CD14-positive monocyte (primary cell): ENCODE data around the gene RFFL. TPM values are rescaled to one million over a fixed set of nuclear protein-coding genes. Genes with fewer than 3 reads are reported as not detected.

Experiments used
- DNase-seq, 3 donors: peaks; one replicate each; pipeline ENCODE4 v3.0.0-alpha.2; 2011 to 2022
- H2AFZ ChIP-seq: 2 replicates; pipeline ENCODE4 v1.6.0; 2012; ENCODE audit warnings: mild to moderate bottlenecking, low read depth, low read length, inconsistent platforms; ENCODE audit not compliant: insufficient read depth, poor library complexity, severe bottlenecking
- H3K27ac ChIP-seq, 2 donors: 1 replicate in 1 of 2; 2 replicates in 1 of 2; pipeline ENCODE4 v1.5.1; 2012 to 2013; ENCODE audit warnings: low read length in 2 of 2, control low read depth in 1 of 2, inconsistent platforms in 1 of 2, low read depth in 1 of 2, mild to moderate bottlenecking in 1 of 2
- H3K27me3 ChIP-seq, 2 donors: one replicate each; pipeline versions ENCODE4 v1.6.0 to v1.6.1; 2011 to 2013; ENCODE audit warnings: low read length in 2 of 2; ENCODE audit not compliant: control insufficient read depth in 2 of 2, insufficient read depth in 2 of 2
- H3K36me3 ChIP-seq, 2 donors: replicated peaks in 1 of 2; 1 replicate in 1 of 2; 2 replicates in 1 of 2; pipeline versions ENCODE4 v1.5.1 to v1.6.1; 2012 to 2013; ENCODE audit warnings: low read length in 2 of 2, control low read depth in 1 of 2, inconsistent platforms in 1 of 2, mild to moderate bottlenecking in 1 of 2; ENCODE audit not compliant: insufficient read depth in 2 of 2, control insufficient read depth in 1 of 2
- H3K4me1 ChIP-seq, 2 donors: 1 replicate in 1 of 2; 2 replicates in 1 of 2; pipeline versions ENCODE4 v1.5.1 to v1.6.1; 2012 to 2013; ENCODE audit warnings: low read length in 2 of 2, control low read depth in 1 of 2, inconsistent platforms in 1 of 2, mild to moderate bottlenecking in 1 of 2, moderate library complexity in 1 of 2; ENCODE audit not compliant: insufficient read depth in 2 of 2, control insufficient read depth in 1 of 2
- H3K4me2 ChIP-seq: replicated peaks from 2 replicates; pipeline ENCODE3; 2012; ENCODE audit warnings: low read length, moderate library complexity, mild to moderate bottlenecking; ENCODE audit not compliant: poor library complexity, severe bottlenecking; ENCODE audit errors: extremely low read depth
- H3K4me3 ChIP-seq, 3 experiments: fragments of 200-600 bp in 1 of 3; sonication (generic) in 1 of 3; replicated peaks in 1 of 3; 1 replicate in 2 of 3; 2 replicates in 1 of 3; pipeline ENCODE4 v1.5.1; 2011 to 2013; ENCODE audit warnings: low read length in 3 of 3, mild to moderate bottlenecking in 3 of 3, control low read depth in 2 of 3, low read depth in 2 of 3, inconsistent platforms in 1 of 3, moderate library complexity in 1 of 3
- H3K79me2 ChIP-seq: 2 replicates; pipeline ENCODE4 v1.6.0; 2012; ENCODE audit warnings: mild to moderate bottlenecking, control low read depth, inconsistent platforms, low read length, moderate library complexity; ENCODE audit not compliant: insufficient read depth
- H3K9ac ChIP-seq: 2 replicates; pipeline ENCODE4 v1.6.0; 2017; ENCODE audit warnings: low read length, mild to moderate bottlenecking; ENCODE audit not compliant: insufficient read depth, poor library complexity, severe bottlenecking
- H3K9me3 ChIP-seq, 2 donors: replicated peaks in 1 of 2; 1 replicate in 1 of 2; 2 replicates in 1 of 2; pipeline versions ENCODE4 v1.5.1 to v1.6.1; 2012 to 2013; ENCODE audit warnings: low read length in 2 of 2, control low read depth in 1 of 2; ENCODE audit not compliant: control insufficient read depth in 1 of 2, insufficient read depth in 1 of 2
- H4K20me1 ChIP-seq: 2 replicates; pipeline ENCODE4 v1.6.0; 2012; ENCODE audit warnings: mild to moderate bottlenecking, low read length, control low read depth, moderate library complexity; ENCODE audit not compliant: insufficient read depth
- H3K27ac Mint-ChIP-seq, 7 donors: one replicate each; pipeline ENCODE4 v1.8.0; 2020; ENCODE audit warnings: mild to moderate bottlenecking in 7 of 7, mixed read lengths in 7 of 7, moderate library complexity in 6 of 7, inconsistent platforms in 2 of 7
- H3K27me3 Mint-ChIP-seq, 3 donors: one replicate each; pipeline ENCODE4 v1.8.0; 2021 to 2022; ENCODE audit warnings: low read depth in 3 of 3, mild to moderate bottlenecking in 3 of 3, mixed read lengths in 3 of 3, moderate library complexity in 3 of 3, inconsistent platforms in 1 of 3
- H3K36me3 Mint-ChIP-seq, 2 donors: one replicate each; pipeline ENCODE4 v1.8.0; 2020; ENCODE audit warnings: mixed read lengths in 2 of 2, inconsistent platforms in 1 of 2, mild to moderate bottlenecking in 1 of 2
- H3K4me1 Mint-ChIP-seq: one replicate; pipeline ENCODE4 v1.8.0; 2020; ENCODE audit warnings: mild to moderate bottlenecking, mixed read lengths
- H3K4me3 Mint-ChIP-seq, 2 donors: one replicate each; pipeline ENCODE4 v1.8.0; 2020; ENCODE audit warnings: mild to moderate bottlenecking in 2 of 2, mixed read lengths in 2 of 2, moderate library complexity in 1 of 2
- H3K9me3 Mint-ChIP-seq, 7 donors: one replicate each; pipeline ENCODE4 v1.8.0; 2020 to 2022; ENCODE audit warnings: mixed read lengths in 7 of 7, mild to moderate bottlenecking in 6 of 7, moderate library complexity in 6 of 7, inconsistent platforms in 2 of 7
- CTCF ChIP-seq: fragments of 200-600 bp; IDR thresholded peaks from one replicate; pipeline ENCODE4 v1.8.0; 2022; ENCODE audit warnings: antibody characterized with exemption, mild to moderate bottlenecking
- WGBS: methylation state at CpG from one replicate; pipeline ENCODE4 v1.1.5; 2013; ENCODE audit warnings: missing lambda C conversion rate; ENCODE audit not compliant: insufficient coverage; 5-methylcytosine and 5-hydroxymethylcytosine counted together
- intact Hi-C, 2 donors: fragments of 100-400 bp; cut with micrococcal nuclease; formaldehyde crosslinking; loops; one replicate each; pipeline versions ENCODE4 v1.15.0 to v1.15.1; 2023
- polyA plus RNA-seq, 3 donors: library from polyadenylated mRNA; depleted of rRNA in 1 of 3; unstranded in 2 of 3; stranded (reverse) in 1 of 3; fragments of 300-500 nt in 2 of 3; fragments of >200 nt in 1 of 3; fragmentation: Illumina TruSeq in 2 of 3; gene quantifications; 1 replicate in 2 of 3; 2 replicates in 1 of 3; pipeline ENCODE4 v1.2.3, GENCODE V29; 2012 to 2021

Gene RFFL
- polyA plus RNA-seq, 3 donors = 16.1 to 25.1 (median 24.7) TPM

DNA sequence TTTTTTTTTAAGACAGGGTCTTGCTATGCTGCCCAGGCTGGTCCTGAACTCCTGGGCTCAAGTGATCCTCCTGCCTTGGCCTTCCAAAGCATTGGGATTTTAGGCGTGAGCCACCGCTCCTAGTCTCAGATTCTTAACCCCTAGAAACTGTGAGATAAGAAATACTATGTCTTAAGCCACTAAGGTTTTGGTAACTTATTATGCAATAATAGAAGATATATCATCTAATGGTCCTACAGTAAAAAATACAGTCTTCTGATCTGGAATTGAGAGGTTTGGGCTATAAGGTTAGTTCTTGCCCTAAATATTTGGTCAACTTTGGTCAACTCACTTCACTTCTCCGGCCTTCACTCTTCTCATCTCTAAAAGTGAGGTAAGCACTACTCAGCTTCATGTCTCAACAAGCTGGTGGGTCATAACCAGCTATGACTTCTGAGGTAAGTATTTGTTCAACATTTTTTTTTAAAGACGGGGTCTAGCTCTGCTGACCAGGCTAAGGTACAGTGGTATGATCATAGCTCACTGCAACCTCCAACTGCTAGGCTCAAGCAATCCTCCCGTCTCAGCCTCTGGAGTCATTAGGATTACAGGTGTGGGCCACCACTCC lies 41.4 kb upstream of the RFFL start:
- Histone ChIP-seq H3K4me1 (peaks cover 14 to 19% of the 10 kb centered on the region in 2 donors), H3K9ac (no peak overlapping the region), H2AFZ (no peak overlapping the region), H4K20me1 (no peaks in the 10 kb centered on the region), H3K36me3 (peaks cover 36 to 65% of the 10 kb centered on the region in 2 donors), H3K27ac (no peak overlapping the region), H3K27me3 (no peaks in the 10 kb centered on the region), H3K9me3 (no peaks in the 10 kb centered on the region), H3K79me2 (no peaks in the 10 kb centered on the region), H3K4me2 (no peak overlapping the region), H3K4me3 (no peak overlapping the region)
- no peak overlapping the region for H3K4me3 Mint-ChIP-seq
- peaks cover 0 to 3% (median 0%) of the 10 kb centered on the region in 7 donors for H3K9me3 Mint-ChIP-seq
- no CpG with 5 or more reads among the region's 5 CpGs for WGBS
- no peak for TF ChIP-seq CTCF
- no peak for DNase-seq
- H3K36me3 Mint-ChIP-seq = peaks cover 59 to 71% of the 10 kb centered on the region in 2 donors
- peaks cover 0 to 2% (median 1%) of the 10 kb centered on the region in 3 donors for H3K27me3 Mint-ChIP-seq
- H3K27ac Mint-ChIP-seq = no peak overlapping the region
- peaks cover 26% of the 10 kb centered on the region for H3K4me1 Mint-ChIP-seq
- intact Hi-C loops = loop anchor here in 1 of 2 donors (5.0 kb wide), 1 partner anchor 103 kb away; no protein-coding TSS in a partner anchor

GRCh38 chr17:35103271-35103670 lies 39.8 kb upstream of the RFFL start:
- H3K4me3 Mint-ChIP-seq = no peak overlapping the region
- intact Hi-C loops = no loop called here

More at GRCh38 chr17:35103271-35103670, 39.8 kb upstream of the RFFL start:
- no peak overlapping the region for H3K27ac ChIP-seq
- no peaks in the 10 kb centered on the region for H3K79me2 ChIP-seq
- DNase-seq = no peak
- TF ChIP-seq CTCF = no peak
- H3K36me3 ChIP-seq = peaks cover 42 to 78% of the 10 kb centered on the region in 2 donors
- H3K4me3 ChIP-seq = no peak overlapping the region
- WGBS = 100% methylated on average over 1 of the region's 5 CpGs
- H3K9me3 ChIP-seq = no peaks in the 10 kb centered on the region
- H3K4me1 ChIP-seq = peaks cover 14 to 16% of the 10 kb centered on the region in 2 donors
- peaks cover 0 to 3% (median 0%) of the 10 kb centered on the region in 7 donors for H3K9me3 Mint-ChIP-seq
- H3K4me1 Mint-ChIP-seq = peaks cover 23% of the 10 kb centered on the region
- H4K20me1 ChIP-seq = no peaks in the 10 kb centered on the region
- peak overlapping the region in 1 of 7 donors; percentile 38 for H3K27ac Mint-ChIP-seq
- H3K36me3 Mint-ChIP-seq = peaks cover 69 to 86% of the 10 kb centered on the region in 2 donors
- H3K27me3 ChIP-seq = no peaks in the 10 kb centered on the region
- H3K4me2 ChIP-seq = no peak overlapping the region
- no peak overlapping the region for H3K9ac ChIP-seq
- H2AFZ ChIP-seq = no peak overlapping the region
- peaks cover 0 to 2% (median 1%) of the 10 kb centered on the region in 3 donors for H3K27me3 Mint-ChIP-seq
